SU-DHL-6 (cell line): ENCODE data around the gene CCDC61.

Source experiments
- CTCF ChIP-seq: fragments of 200-600 bp; sonication (generic); IDR thresholded peaks from one replicate; pipeline ENCODE4 v1.5.1; 2017; ENCODE audit warnings: antibody characterized with exemption, mild to moderate bottlenecking, low read length, moderate library complexity; ENCODE audit not compliant: insufficient read depth, poor library complexity, severe bottlenecking
- EZH2phosphoT487 ChIP-seq: fragments of 200-600 bp; sonication (generic), shearing (Covaris generic); conservative IDR thresholded peaks from 2 replicates; pipeline ENCODE4 v1.6.1; 2018; ENCODE audit warnings: mild to moderate bottlenecking, antibody characterized with exemption, low read length, moderate library complexity, mixed read lengths

DNA sequence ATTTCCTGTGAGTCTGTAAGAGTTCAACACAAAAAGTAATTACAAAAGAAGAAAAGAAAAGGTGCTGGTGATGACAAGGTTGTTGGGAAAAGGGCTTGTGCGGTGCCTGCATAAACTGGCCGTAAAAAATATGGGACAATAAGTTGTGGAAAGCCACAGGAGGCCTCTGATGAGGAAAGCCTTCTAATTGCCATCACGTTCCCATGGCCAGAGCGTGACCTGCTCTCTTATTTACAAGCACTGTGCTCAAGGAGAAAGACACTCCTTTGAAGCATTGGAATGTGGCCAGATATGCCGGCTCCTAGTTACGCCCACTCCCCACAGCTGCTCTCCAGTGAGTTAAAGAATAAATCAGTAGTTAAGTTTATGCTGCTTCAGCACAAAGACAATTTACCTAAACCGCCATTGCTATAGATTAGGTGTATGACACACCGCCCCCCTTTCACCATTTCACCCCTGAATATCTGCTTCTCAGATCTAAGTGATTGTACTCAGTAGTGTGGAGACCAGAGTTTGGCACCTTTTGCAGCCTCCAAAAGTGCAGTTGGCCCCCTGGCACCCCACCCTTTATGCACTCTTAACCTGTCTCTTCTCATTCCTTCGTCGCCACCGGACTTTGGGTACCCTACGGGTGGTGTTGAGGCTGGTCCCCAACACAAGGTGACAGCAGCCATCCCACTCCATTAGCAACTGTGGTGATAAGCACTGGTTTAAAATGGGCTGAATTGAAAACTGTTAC lies 35.7 kb downstream of the CCDC61 start:
- TF ChIP-seq CTCF (no peak), EZH2phosphoT487 (no peak)
